Mucosa of gallbladder (tissue), 1 donor: ENCODE results near the gene SHISA6. TPM values are rescaled to one million over a fixed set of nuclear protein-coding genes. Genes with fewer than 3 reads are reported as not detected.

Experiments used
- DNase-seq: peaks from one replicate; pipeline ENCODE4 v3.0.0-alpha.2; 2020; ENCODE audit warnings: low spot score
- total RNA-seq: library from RNA; stranded (reverse); gene quantifications from one replicate; pipeline ENCODE4 v1.2.1, GENCODE V29; 2021
- donor health status: DM: no; HTN: no; CAD: no.

SHISA6 gene
- total RNA-seq, 1 donor from 2014 or later, result 0.75 TPM

- no peak for DNase-seq
Observed at GRCh38 chr17:11538366-11538765, 297.4 kb downstream of the SHISA6 start.

GRCh38 chr17:11539637-11540036 is 298.6 kb downstream of the SHISA6 start:
- no peak for DNase-seq

DNA sequence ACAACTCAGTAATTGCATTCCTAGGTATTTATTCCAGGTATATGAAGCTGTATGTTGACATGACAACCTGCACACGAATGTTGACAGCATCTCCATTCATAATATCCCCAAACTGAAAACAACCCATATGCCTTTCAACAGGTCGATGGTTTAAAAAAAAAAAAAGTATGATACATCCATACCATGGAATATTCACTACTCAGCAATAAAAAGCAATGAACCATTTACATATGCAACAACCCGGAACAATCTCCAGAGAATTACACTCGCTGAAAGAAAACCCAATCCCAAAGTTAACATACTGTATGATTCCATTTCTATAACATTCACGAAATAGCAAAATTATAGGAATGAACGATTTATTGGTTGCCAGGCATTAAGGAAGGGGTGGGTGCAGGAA is 304.0 kb downstream of the SHISA6 start:
- no peak for DNase-seq

DNA sequence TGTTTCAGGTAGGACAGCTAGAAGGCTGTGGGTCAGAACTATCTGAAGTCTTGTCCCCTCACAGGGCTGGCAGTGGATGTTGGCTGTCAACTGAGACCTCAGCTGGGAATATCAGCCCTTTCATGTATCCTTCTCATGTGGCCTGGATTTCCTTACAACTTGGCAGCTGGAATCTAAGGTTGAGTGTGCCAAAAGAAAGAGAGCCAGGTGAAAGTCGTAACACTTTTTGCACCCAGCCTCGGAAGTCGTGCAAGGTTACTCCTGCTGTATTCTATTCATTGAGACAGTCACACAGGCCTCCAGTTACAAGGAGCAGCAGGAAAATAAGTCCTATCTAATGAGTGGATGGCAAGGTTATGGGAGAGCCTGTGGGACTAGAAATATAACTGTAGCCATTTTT is 304.7 kb downstream of the SHISA6 start:
- DNase-seq, result no peak

DNA sequence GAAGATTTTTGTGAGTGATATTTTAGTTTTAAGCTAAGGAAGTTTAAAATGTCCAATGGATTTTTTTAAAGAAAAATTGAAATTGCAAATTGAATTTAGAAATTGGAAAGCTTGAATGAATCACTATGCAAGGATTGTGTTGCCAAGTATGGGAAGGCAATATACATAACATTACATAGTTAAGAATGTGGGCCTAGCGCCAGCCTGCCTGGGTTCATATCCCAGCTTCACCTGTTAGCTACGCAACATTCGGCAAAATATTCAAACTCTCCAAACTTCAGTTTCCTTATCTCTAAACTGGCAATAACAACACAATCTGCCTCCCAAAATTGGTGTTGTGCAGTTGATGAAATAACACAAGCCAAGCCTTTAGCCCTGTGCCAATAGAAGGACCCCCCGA is 306.8 kb downstream of the SHISA6 start:
- no peak for DNase-seq

DNA sequence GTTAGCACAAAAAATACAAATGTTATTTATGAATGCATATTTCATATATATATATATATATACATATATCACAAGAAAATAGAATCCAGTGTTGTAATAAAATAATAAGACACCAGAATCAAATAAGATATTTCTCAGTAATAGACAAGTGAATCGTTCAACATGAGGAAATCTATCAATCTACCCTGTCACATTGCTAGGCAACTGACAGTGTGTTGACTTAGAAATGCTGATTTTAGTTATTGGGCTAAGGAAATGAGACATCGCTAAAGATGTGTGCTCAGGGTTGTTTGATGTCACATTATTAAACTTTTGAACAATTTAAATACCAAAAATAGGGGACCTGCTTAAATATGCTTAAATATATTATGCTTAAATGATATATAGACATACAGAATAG is 307.4 kb downstream of the SHISA6 start:
- DNase-seq, result no peak

DNA sequence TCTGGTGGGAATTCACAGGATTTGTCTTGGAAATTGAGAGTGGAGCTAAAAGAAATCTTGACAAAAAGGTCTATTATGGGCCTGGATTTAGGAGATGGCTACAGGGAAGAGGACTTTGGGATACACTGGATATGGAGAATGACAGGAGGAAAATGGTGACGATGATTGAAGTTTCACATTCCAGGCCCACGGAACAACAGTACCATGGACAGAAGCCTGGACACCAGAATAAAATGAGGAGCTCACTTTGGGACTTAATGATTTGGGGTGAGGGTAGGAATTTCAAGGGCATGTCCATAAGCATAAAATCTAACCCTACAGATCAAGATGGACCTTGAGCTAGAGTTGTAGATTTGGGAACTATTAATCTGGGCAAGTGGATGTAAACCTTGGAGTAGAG is 309.4 kb downstream of the SHISA6 start:
- no peak for DNase-seq

- DNase-seq, result no peak
Observed at GRCh38 chr17:11551442-11551841, 310.4 kb downstream of the SHISA6 start.

GRCh38 chr17:11553135-11553534 is 312.1 kb downstream of the SHISA6 start:
- DNase-seq, result no peak

GRCh38 chr17:11554042-11554441 is 313.0 kb downstream of the SHISA6 start:
- no peak for DNase-seq

- DNase-seq, result no peak
Observed at GRCh38 chr17:11554542-11554941, 313.5 kb downstream of the SHISA6 start.

GRCh38 chr17:11555530-11555929 is 314.5 kb downstream of the SHISA6 start:
- no peak for DNase-seq

- DNase-seq, result no peak
Observed at GRCh38 chr17:11557727-11558452, 316.9 kb downstream of the SHISA6 start.

DNA sequence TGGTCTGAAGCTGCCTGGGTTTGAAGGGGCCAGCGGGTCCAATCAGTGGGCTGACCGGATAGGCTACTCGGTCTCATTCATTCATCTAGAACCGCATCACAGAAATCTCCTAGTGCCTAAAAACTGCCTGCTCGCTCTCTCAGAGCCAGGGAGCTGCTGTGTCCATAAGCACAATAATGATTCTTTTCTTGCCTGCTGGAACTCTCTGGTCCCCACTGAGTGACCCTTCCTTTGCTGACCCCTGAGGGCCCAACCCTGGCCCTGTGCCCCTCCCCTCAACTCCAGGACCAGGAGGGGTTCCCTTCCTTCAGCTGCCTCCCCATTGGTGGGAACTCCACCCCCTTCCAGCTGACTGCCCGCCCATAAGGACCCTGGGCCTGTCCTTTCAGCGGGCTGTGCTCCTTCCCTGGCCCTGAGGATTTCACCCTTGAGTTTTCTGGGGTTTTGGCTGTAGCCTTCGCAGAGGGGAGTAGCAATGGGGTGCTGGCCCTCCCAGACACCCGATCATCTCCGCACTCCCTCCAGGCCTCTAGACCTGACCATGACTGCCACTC is 317.7 kb downstream of the SHISA6 start:
- DNase-seq, result no peak

DNA sequence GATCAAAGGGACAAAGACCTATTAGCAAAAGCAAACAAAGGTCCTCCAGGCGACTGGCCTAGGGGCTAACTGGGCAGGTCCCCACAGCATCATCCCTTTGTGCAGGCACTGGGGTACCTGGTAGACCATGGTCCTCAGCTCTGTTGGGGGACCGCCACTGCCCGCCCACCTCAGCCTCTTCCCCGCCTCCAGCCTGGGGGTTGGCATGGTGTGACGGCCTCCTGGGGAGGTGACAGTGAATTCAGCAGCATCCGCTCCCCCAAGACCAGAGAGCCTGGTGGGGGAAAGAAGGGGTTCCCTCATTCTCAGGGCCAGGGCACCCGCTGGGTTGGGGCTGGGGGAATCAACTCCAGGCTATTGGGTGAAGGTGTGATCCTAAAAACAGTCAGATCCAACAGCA is 318.6 kb downstream of the SHISA6 start:
- DNase-seq, result no peak

DNA sequence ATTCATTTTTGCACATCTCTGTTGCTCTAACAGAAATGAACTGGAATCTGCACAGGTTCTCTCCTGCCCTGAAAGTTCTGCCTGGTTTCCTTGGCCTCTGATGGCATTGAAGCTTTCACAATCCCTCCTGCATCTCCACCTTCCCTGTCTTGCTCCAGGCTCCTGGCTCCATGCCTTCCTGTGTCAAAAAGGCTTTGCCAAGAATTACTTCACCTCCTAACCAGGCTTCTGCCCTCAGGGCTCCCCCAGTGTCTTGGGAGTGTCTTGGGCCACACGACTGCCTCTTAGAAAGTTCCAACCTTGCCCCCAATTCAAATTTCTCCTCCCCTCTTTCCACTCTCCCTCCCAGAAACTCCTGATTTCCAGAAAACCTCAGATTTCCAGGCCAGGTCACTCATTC is 320.3 kb downstream of the SHISA6 start:
- no peak for DNase-seq

- no peak for DNase-seq
Observed at GRCh38 chr17:11561702-11562101, 320.7 kb downstream of the SHISA6 start.

DNA sequence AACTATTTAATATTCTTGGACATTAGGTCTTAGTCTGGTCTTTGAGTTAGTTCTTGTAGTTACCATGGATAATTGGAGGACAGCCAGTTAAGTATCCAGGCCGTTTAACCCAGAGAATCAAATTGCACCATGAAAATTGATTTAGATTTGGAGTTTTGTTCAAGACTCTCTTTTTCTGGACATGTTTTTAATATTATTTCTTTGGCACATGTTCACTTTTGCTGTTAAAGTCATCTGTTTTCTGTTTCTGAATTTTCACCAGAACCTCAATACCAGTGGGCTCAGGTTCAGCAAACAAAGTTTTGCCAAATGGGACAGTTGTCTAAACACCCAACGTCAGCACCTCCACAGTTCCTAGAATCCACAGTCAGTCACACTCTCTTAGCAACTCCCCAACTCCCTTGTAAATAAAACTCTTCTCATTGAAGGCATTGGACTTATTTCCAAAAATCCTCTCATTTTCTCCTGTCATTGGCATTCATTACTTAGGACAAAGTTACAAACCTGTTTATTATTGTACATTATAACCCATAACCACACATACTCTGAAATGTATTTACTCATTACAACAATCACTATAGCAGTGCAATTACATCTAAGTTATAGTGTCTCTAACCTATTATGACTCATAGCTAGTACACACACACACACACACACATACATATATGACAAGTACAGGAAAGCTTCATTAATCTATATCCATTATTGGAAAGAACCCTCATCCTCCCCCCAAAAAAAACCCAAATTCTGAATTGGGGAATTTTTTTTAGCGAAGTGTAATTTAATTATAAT is 323.8 kb downstream of the SHISA6 start:
- DNase-seq, result no peak

GRCh38 chr17:11565591-11565990 is 324.6 kb downstream of the SHISA6 start:
- DNase-seq, result no peak

DNA sequence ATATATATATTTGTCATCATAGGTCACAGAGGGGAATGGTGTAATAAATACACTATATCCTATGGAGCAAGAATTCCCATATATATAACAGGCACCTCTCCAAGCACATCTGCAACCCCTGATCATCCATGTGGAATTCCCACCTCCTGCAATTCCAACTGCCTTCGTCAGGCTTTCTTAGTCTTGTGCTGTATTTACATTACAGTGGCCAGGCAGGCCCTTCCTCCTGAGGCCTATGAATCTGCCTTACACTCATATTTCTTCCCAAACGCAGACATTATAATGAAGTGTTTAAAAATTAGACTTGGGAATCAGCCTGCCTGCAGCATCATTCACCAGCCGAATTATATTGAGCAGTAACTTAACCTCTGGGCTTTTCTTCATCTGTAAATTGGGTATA is 338.0 kb downstream of the SHISA6 start:
- no peak for DNase-seq

- no peak for DNase-seq
Observed at GRCh38 chr17:11580677-11581076, 339.7 kb downstream of the SHISA6 start.

GRCh38 chr17:11582217-11582616 is 341.2 kb downstream of the SHISA6 start:
- no peak for DNase-seq
